H1 (cell line): ENCODE data around the gene TDRD3. TPM values are rescaled to one million over a fixed set of nuclear protein-coding genes. Genes with fewer than 3 reads are reported as not detected.

Experiments
- BRCA1 ChIP-seq: IDR thresholded peaks from 2 replicates; pipeline ENCODE4 v1.6.1; 2012; ENCODE audit warnings: low read depth, low read length, improper control_type of control experiment
- EP300 ChIP-seq, 2 experiments: IDR thresholded peaks; 1 replicate in 1 of 2; 2 replicates in 1 of 2; pipeline ENCODE4 v1.6.1; 2011 to 2012; ENCODE audit warnings: low read depth in 2 of 2, low read length in 2 of 2, mild to moderate bottlenecking in 2 of 2, borderline replicate concordance in 1 of 2, inconsistent platforms in 1 of 2, moderate library complexity in 1 of 2
- polyA plus RNA-seq, 7 experiments: library from polyadenylated mRNA; depleted of rRNA in 3 of 7; stranded (reverse) in 5 of 7; unstranded in 2 of 7; fragments of >200 nt in 5 of 7; fragments of 200-250 nt in 2 of 7; gene quantifications; 1 replicate in 5 of 7; 2 replicates in 1 of 7; 4 replicates in 1 of 7; pipeline versions ENCODE4 v1.2.1 to v1.2.3, GENCODE V29; 2011 to 2013; ENCODE audit warnings: missing spikeins in 2 of 7, mixed read lengths in 2 of 7
- total RNA-seq: library from RNA; stranded (reverse); fragmentation: NEBNext Ultra II Directional; extraction: Animal tissue kit (Norgen Biotek cat#: 25700); gene quantifications from 2 replicates; pipeline ENCODE4 v1.2.1, GENCODE V29; 2021

Gene TDRD3
- total and polyA plus RNA-seq, 2 of the 8 experiments (the other 6 are each of a cell fraction or from before 2014, with no cell fraction given) = 2.5 to 14.7 TPM

GRCh38 chr13:60520902-60521569 is 124.0 kb downstream of the TDRD3 start (continued):
- TF ChIP-seq BRCA1 = no peak
- no peak for TF ChIP-seq EP300 (IDR thresholded peaks at IDR 0.05; ENCODE audit: borderline replicate concordance in 1 of 2, low read depth in 2 of 2, low read length in 2 of 2)
- TF ChIP-seq, all 59 proteins: peak for 0
